Activated T-helper 2 cell treated with anti-CD3 and anti-CD28 coated beads, Interferon-gamma antibody, Interleukin-2, Interleukin-4, amounts not matched to agents 10 μg/mL and 5 μg/mL and 100 μg/mL, durations not matched to agents 14 hours and 24 hours and 36 hours (primary cell): ENCODE data around the gene ABCB10. TPM values are rescaled to one million over a fixed set of nuclear protein-coding genes. Genes with fewer than 3 reads are reported as not detected.
"Not testable (repeated sequence)": the region's sequence is repeated elsewhere in the genome, so short reads cannot be mapped to it uniquely, and the experiment has no call there.

Experiments used
- DNase-seq: peaks from one replicate; pipeline ENCODE4 v3.0.0; 2021; ENCODE audit warnings: low spot score
- H3K27ac Mint-ChIP-seq: one replicate; pipeline ENCODE4 v1.8.0; 2021; ENCODE audit warnings: mixed read lengths
- H3K27me3 Mint-ChIP-seq: one replicate; pipeline ENCODE4 v1.8.0; 2021; ENCODE audit warnings: low read depth, mixed read lengths
- H3K36me3 Mint-ChIP-seq: one replicate; pipeline ENCODE4 v1.8.0; 2021; ENCODE audit warnings: low read depth, mixed read lengths
- H3K4me1 Mint-ChIP-seq: one replicate; pipeline ENCODE4 v1.8.0; 2021; ENCODE audit warnings: low read depth, mixed read lengths
- H3K4me3 Mint-ChIP-seq: one replicate; pipeline ENCODE4 v1.8.0; 2021; ENCODE audit warnings: low read depth, mild to moderate bottlenecking, moderate library complexity, mixed read lengths
- H3K9me3 Mint-ChIP-seq: one replicate; pipeline ENCODE4 v1.8.0; 2021; ENCODE audit warnings: mixed read lengths
- intact Hi-C: fragments of 100-400 bp; cut with micrococcal nuclease; formaldehyde crosslinking; loops from one replicate; pipeline ENCODE4 v1.15.1; 2023
- total RNA-seq: library from RNA; stranded (reverse); gene quantifications from 2 replicates; pipeline ENCODE4 v1.2.3, GENCODE V29; 2022

The ABCB10 gene
- total RNA-seq, 1 donor from 2014 or later: 40.1 TPM

DNA sequence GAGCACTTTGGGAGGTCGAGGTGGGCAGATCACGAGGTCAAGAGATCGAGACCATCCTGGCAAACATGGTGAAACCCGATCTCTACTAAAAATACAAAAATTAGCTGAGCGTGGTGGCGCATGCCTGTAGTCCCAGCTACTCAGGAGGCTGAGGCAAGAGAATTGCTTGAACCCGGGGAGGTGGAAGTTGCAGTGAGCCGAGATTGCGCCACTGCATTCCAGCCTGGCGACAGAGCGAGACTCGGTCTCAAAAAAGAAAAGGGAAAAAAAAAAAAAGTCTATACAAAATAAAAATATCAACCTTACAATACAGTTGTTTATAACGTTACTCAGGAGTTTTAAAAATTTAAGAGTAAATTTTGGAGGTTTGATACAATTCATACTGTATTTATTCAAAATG is 82.6 kb downstream of the ABCB10 start:
- DNase-seq, H3K27ac Mint-ChIP-seq, H3K9me3 Mint-ChIP-seq, intact Hi-C loops, H3K4me3 Mint-ChIP-seq, H3K27me3 Mint-ChIP-seq: not testable (repeated sequence)
- Mint-ChIP-seq H3K36me3 (peaks cover 60% of the 10 kb centered on the region), H3K4me1 (peaks cover 11% of the 10 kb centered on the region)

DNA sequence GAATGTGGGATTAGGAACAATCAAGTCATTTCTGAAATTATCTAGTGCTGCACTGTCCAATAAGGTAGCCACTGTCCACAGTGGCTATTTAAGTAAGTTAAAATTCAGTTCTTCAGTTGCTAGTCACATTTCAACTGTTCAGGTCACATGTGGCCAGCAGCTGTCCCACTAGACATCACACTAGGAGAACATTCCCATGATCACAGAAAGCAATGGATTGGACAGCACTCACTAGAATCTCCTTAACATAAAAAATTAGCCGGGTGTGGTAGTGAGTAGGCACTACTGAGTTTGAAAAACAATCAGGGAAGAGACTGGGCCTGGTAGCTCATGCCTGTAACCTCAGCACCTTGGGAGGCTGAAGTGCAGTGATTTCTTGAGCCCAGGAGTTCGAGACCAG is 84.0 kb downstream of the ABCB10 start:
- Mint-ChIP-seq H3K36me3 (peaks cover 65% of the 10 kb centered on the region), H3K9me3 (no peaks in the 10 kb centered on the region), H3K4me1 (peaks cover 6% of the 10 kb centered on the region), H3K4me3 (no peak overlapping the region), H3K27me3 (no peaks in the 10 kb centered on the region), H3K27ac (no peak overlapping the region)
- intact Hi-C loops: no loop called here
- no peak for DNase-seq

DNA sequence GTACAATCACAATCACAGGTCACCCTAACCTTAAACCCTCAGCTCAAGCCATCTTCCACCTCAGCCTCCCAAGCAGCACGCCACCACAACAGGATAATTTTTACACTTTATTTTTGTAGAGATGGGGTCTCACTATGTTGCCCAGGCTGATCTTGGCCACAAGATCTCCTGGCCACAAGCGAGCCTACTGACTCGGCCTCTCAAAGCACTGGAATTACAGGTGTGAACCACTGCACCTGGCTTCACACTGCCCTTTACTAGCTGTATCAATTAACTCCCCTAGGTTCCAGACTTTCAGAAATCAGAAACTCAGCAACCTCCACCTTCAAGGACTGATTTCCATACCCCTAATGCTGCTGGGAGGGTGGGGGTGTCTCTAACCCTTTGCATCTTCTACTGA is 87.3 kb downstream of the ABCB10 start:
- no peak for DNase-seq
- Mint-ChIP-seq H3K27me3 (no peaks in the 10 kb centered on the region), H3K36me3 (peaks cover 63% of the 10 kb centered on the region), H3K4me1 (no peaks in the 10 kb centered on the region), H3K4me3 (no peak overlapping the region), H3K9me3 (no peaks in the 10 kb centered on the region), H3K27ac (no peak overlapping the region)
- intact Hi-C loops: no loop called here

DNA sequence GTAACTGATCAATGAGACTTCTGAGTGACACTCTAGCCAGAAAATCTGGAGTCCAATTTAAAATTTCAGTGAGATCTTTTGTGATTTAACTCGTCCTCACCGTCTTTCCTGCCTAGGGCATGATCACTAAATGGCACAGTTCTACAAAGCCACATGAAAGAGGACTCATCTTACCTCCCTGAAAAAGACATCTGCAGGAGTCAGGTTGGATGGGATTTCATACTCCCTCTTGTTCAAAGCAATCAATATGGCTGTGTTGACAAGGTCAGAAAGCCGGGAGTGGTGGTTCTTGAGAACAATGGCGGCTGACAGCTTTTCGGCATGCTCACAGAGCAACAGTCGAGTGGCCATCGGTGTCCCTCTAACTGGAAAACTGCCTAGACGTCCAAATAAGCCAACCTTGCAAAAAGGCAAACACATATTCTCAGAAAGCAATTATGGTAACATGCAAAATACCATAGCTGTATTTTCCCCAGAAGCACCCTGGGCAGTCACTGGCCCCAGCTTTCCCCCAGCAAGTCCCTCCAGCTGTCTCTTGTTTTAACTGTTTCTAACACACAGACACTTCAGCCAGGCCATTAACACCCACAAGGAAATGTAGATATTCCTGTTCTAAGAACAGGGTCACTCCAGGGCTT is 88.0 kb downstream of the ABCB10 start:
- Mint-ChIP-seq H3K4me1 (no peaks in the 10 kb centered on the region), H3K9me3 (no peaks in the 10 kb centered on the region), H3K4me3 (no peak overlapping the region), H3K27ac (no peak overlapping the region), H3K36me3 (peaks cover 61% of the 10 kb centered on the region), H3K27me3 (no peaks in the 10 kb centered on the region)
- intact Hi-C loops: no loop called here
- no peak for DNase-seq

DNA sequence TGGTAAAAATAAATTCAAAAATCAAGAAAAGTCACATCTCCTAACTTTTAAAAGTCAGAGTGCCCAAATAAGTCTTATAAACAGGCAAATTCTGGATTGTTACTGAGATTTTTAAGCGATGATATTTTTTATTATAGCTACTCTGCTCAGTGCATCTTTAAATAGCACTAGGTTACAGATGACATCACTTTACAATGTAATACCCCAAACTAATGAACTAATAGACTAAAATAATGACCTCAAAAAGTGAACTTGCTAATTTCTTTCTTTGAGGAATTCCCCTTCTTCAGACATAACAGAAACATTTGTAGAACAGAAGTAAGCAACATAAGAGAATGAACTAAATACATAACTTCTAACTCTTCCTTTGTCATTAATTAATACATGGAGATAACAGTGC is 91.6 kb downstream of the ABCB10 start:
- Mint-ChIP-seq H3K27ac (no peak overlapping the region), H3K9me3 (no peaks in the 10 kb centered on the region), H3K36me3 (peaks cover 70% of the 10 kb centered on the region), H3K4me1 (no peaks in the 10 kb centered on the region), H3K4me3 (no peak overlapping the region), H3K27me3 (no peaks in the 10 kb centered on the region)
- DNase-seq: no peak
- intact Hi-C loops: no loop called here

Other genes starting within 250 kb of the ABCB10 start
- 12.3 and 13.1 TPM in 2 replicates for gene CCSAP, start 215.7 kb downstream of the ABCB10 start, total RNA-seq
- not detected in 2 replicates for gene ACTA1, start 124.6 kb downstream of the ABCB10 start, total RNA-seq
- gene NUP133, start 50.4 kb downstream of the ABCB10 start, total RNA-seq: 49.2 and 50.1 TPM in 2 replicates
- 28.3 and 28.4 TPM in 2 replicates for gene TAF5L, start 67.4 kb upstream of the ABCB10 start, total RNA-seq
- gene URB2, start 67.5 kb upstream of the ABCB10 start, total RNA-seq: 25.8 and 27.0 TPM in 2 replicates